Brain microvascular endothelial cell (primary cell): ENCODE measurements around the gene WDR41.
"Not testable (repeated sequence)": the region's sequence is repeated elsewhere in the genome, so short reads cannot be mapped to it uniquely, and the experiment has no call there.

Experiments used
- DNase-seq: peaks from one replicate; pipeline ENCODE4 v3.0.0-alpha.2; 2020
- H3K27ac ChIP-seq: fragments of 250-450 bp; sonication (Bioruptor Pico); 2 replicates; pipeline ENCODE4 v1.5.1; 2020; ENCODE audit warnings: mild to moderate bottlenecking, moderate library complexity
- H3K27me3 ChIP-seq: fragments of 250-450 bp; sonication (Bioruptor Pico); replicated peaks from 2 replicates; pipeline ENCODE4 v1.5.1; 2020; ENCODE audit warnings: mild to moderate bottlenecking
- H3K36me3 ChIP-seq: fragments of 250-450 bp; sonication (Bioruptor Pico); replicated peaks from 2 replicates; pipeline ENCODE4 v1.5.1; 2020; ENCODE audit warnings: mild to moderate bottlenecking
- H3K4me3 ChIP-seq: 2 replicates; pipeline ENCODE4 v1.5.1; 2011; ENCODE audit warnings: low read depth, mild to moderate bottlenecking, control low read depth, low read length, moderate library complexity
- CTCF ChIP-seq: IDR thresholded peaks from 2 replicates; pipeline ENCODE4 v1.5.1; 2011; ENCODE audit warnings: low read depth, mild to moderate bottlenecking, moderate library complexity, low read length, control low read depth, inconsistent platforms; ENCODE audit errors: missing control alignments
- in situ Hi-C: cut with HindIII; loops from 2 replicates; pipeline ENCODE4 v1.10.0; 2017; ENCODE audit warnings: low sequenced_read_pairs, low pct_ligation_motif_present

The WDR41 gene

GRCh38 chr5:77491783-77492652 is at the start of gene WDR41:
Gene WDR41 (minus strand): TSS chr5:77492316. CDS start chr5:77492220, 96 bp downstream.
- peak; percentile 94 for DNase-seq
- H3K36me3 ChIP-seq, result peaks cover 3% of the 10 kb centered on the region
- peak; percentile 80 for TF ChIP-seq CTCF
- H3K27ac ChIP-seq, result peak within 1 kb of the TSS; percentile 92
- H3K4me3 ChIP-seq, result peak within 1 kb of the TSS; percentile 85
- in situ Hi-C loops, result no loop called here
- H3K27me3 ChIP-seq, result no peaks in the 10 kb centered on the region

- in situ Hi-C loops, result no loop called here
- Histone ChIP-seq H3K4me3 (no peak overlapping the region), H3K36me3 (no peaks in the 10 kb centered on the region), H3K27me3 (peaks cover 13% of the 10 kb centered on the region), H3K27ac (no peak overlapping the region)
- DNase-seq, result no peak
- no peak for TF ChIP-seq CTCF
Measured at GRCh38 chr5:77531297-77531696, 39.2 kb upstream of the WDR41 start.

GRCh38 chr5:77518304-77518703 is 26.2 kb upstream of the WDR41 start:
- no peak overlapping the region for H3K4me3 ChIP-seq
- peaks cover 2% of the 10 kb centered on the region for H3K27me3 ChIP-seq
- no peaks in the 10 kb centered on the region for H3K36me3 ChIP-seq
- in situ Hi-C loops, result no loop called here
- no peak for DNase-seq
- peak; percentile 9 for TF ChIP-seq CTCF
- no peak overlapping the region for H3K27ac ChIP-seq

- H3K27me3 ChIP-seq, result no peaks in the 10 kb centered on the region
- in situ Hi-C loops, result no loop called here
- DNase-seq, result no peak
- H3K36me3 ChIP-seq, result no peaks in the 10 kb centered on the region
- no peak for TF ChIP-seq CTCF
- H3K4me3 ChIP-seq, result no peak overlapping the region
- H3K27ac ChIP-seq, result no peak overlapping the region
Measured at GRCh38 chr5:77514457-77514856, 22.3 kb upstream of the WDR41 start.

GRCh38 chr5:77513321-77513720 is 21.2 kb upstream of the WDR41 start:
- H3K27me3 ChIP-seq, result no peaks in the 10 kb centered on the region
- no peak for DNase-seq
- no peak overlapping the region for H3K27ac ChIP-seq
- no peaks in the 10 kb centered on the region for H3K36me3 ChIP-seq
- H3K4me3 ChIP-seq, result no peak overlapping the region
- in situ Hi-C loops, result no loop called here
- no peak for TF ChIP-seq CTCF

GRCh38 chr5:77501132-77501531 is 9.0 kb upstream of the WDR41 start:
- H3K4me3 ChIP-seq, in situ Hi-C loops, H3K36me3 ChIP-seq, H3K27ac ChIP-seq, H3K27me3 ChIP-seq, DNase-seq: not testable (repeated sequence)
